DND-41 (cell line): ENCODE data around the gene RHBDD1.

Source experiments
- CTCF ChIP-seq: IDR thresholded peaks from 2 replicates; pipeline ENCODE4 v1.5.1; 2012; ENCODE audit warnings: borderline replicate concordance, low read length, moderate library complexity, mild to moderate bottlenecking; ENCODE audit not compliant: poor library complexity, severe bottlenecking; ENCODE audit errors: extremely low read depth
- EZH2 ChIP-seq: IDR thresholded peaks from 3 replicates; pipeline ENCODE4 v1.6.1; 2012; ENCODE audit warnings: borderline replicate concordance, low read depth, mild to moderate bottlenecking, moderate library complexity, low read length, inconsistent platforms; ENCODE audit not compliant: severe bottlenecking

- TF ChIP-seq CTCF, result no peak
- no peak for TF ChIP-seq EZH2
Measured at GRCh38 chr2:226797289-226797988, 38.4 kb upstream of the RHBDD1 start.
